ENCODE data around the gene METTL17. TPM values are rescaled to one million over a fixed set of nuclear protein-coding genes. Genes with fewer than 3 reads are reported as not detected.

The METTL17 gene
- total RNA-seq, 1 experiment from 2014 or later: 98.1 TPM

DNA sequence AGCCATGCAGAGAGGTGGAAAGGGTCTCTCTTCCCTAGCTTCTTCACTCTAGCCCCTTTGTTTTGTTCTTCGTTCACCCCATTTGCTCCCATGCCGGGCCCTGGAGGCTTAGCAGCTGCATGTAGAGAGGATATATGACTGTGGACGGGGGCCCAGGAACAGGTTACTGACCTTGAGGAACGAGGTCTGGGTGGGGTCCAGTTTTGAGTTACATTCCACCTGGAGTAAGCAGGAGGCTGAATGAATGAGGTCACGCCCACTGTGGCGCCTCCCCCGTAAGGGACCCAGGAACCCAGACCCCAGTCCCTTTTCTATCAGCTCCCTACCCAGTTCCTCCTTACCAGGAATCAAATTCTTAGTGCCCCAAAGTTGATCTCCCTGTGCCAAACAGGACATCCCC is 28.5 kb downstream of the METTL17 start (continued):
- TF ChIP-seq ARID4B (CRISPR knock-in tag; IDR thresholded peaks at IDR 0.05; ENCODE audit: borderline replicate concordance) (no peak), SMAD3 (CRISPR knock-in tag; IDR thresholded peaks at IDR 0.05; ENCODE audit: borderline replicate concordance) (no peak), MXD4 (CRISPR knock-in tag; IDR thresholded peaks at IDR 0.05; ENCODE audit: borderline replicate concordance) (no peak), NFE2L1 (CRISPR knock-in tag; IDR thresholded peaks at IDR 0.05) (no peak)

- ChIA-PET CTCF (interaction anchor here (1.3 to 9.1 kb wide), 3 partner anchors 23 to 71 kb away, joined by 3 to 670 read pairs (median 5); partner anchors contain the start of gene RNASE7), POLR2A (no interaction called here)
- Mint-ChIP-seq H3K27ac (no peak overlapping the region), H3K4me3 (no peak overlapping the region), H3K9me3 (no peaks in the 10 kb centered on the region), H3K27me3 (ENCODE audit: low read depth) (peaks cover 18% of the 10 kb centered on the region), H3K4me1 (peaks cover 26% of the 10 kb centered on the region), H3K36me3 (peaks cover 6% of the 10 kb centered on the region; the same call in 1 of the 2 replicates)
- TF ChIP-seq TP53 (CRISPR knock-in tag; IDR thresholded peaks at IDR 0.05) (no peak), FOXK1 (CRISPR knock-in tag; IDR thresholded peaks at IDR 0.05) (no peak), MYBL2 (CRISPR knock-in tag; IDR thresholded peaks at IDR 0.05) (no peak), PRRX2 (CRISPR knock-in tag; IDR thresholded peaks at IDR 0.05) (no peak), SMAD4 (CRISPR knock-in tag; IDR thresholded peaks at IDR 0.05) (no peak)
- DNase-seq (ENCODE audit: low spot score) (no peak), ATAC-seq (no peak)
Observed at GRCh38 chr14:21018781-21019180, 29.0 kb downstream of the METTL17 start.

GRCh38 chr14:21019366-21019765 is 29.6 kb downstream of the METTL17 start:
- no peak for DNase-seq (ENCODE audit: low spot score)
- H3K36me3 Mint-ChIP-seq: peaks cover 6% of the 10 kb centered on the region; the same call in 1 of the 2 replicates
- no peak overlapping the region for H3K27ac Mint-ChIP-seq
- H3K27me3 Mint-ChIP-seq (ENCODE audit: low read depth): peaks cover 24% of the 10 kb centered on the region
- ChIA-PET CTCF (interaction anchor here (1.8 to 3.0 kb wide), 2 partner anchors 20 to 48 kb away, joined by 5 to 17 read pairs; no protein-coding TSS in a partner anchor), POLR2A (no interaction called here)
- H3K4me3 Mint-ChIP-seq: no peak overlapping the region
- H3K4me1 Mint-ChIP-seq: peaks cover 31% of the 10 kb centered on the region
- TF ChIP-seq OVOL2 (CRISPR knock-in tag; IDR thresholded peaks at IDR 0.05; ENCODE audit: borderline replicate concordance): no peak
- TF ChIP-seq ZBTB21 (CRISPR knock-in tag; IDR thresholded peaks at IDR 0.05; ENCODE audit: borderline replicate concordance): no peak
- TF ChIP-seq KAT7 (CRISPR knock-in tag; IDR thresholded peaks at IDR 0.05; ENCODE audit: borderline replicate concordance): no peak
- no peaks in the 10 kb centered on the region for H3K9me3 Mint-ChIP-seq
- ATAC-seq: no peak

- ATAC-seq: no peak
- POLR2A ChIA-PET: no interaction called here
- H3K27me3 Mint-ChIP-seq (ENCODE audit: low read depth): peaks cover 28% of the 10 kb centered on the region
- no peak for DNase-seq (ENCODE audit: low spot score)
- TF ChIP-seq FOXJ3 (CRISPR knock-in tag; IDR thresholded peaks at IDR 0.05; ENCODE audit: borderline replicate concordance): no peak
- TF ChIP-seq NR1H2 (CRISPR knock-in tag; IDR thresholded peaks at IDR 0.05): no peak
- TF ChIP-seq CREB1 (CRISPR knock-in tag; IDR thresholded peaks at IDR 0.05): no peak
- TF ChIP-seq FOXP4 (CRISPR knock-in tag; IDR thresholded peaks at IDR 0.05): no peak
- no peak for TF ChIP-seq GTF2I (CRISPR knock-in tag; conservative IDR thresholded peaks at IDR 0.05)
- TF ChIP-seq FOXK1 (CRISPR knock-in tag; IDR thresholded peaks at IDR 0.05): no peak
- no peak for TF ChIP-seq ZNF317 (CRISPR knock-in tag; IDR thresholded peaks at IDR 0.05; ENCODE audit: borderline replicate concordance, low read depth)
- TF ChIP-seq ZNF219 (CRISPR knock-in tag; IDR thresholded peaks at IDR 0.05; ENCODE audit: borderline replicate concordance): no peak
- TF ChIP-seq, protein P1, sequence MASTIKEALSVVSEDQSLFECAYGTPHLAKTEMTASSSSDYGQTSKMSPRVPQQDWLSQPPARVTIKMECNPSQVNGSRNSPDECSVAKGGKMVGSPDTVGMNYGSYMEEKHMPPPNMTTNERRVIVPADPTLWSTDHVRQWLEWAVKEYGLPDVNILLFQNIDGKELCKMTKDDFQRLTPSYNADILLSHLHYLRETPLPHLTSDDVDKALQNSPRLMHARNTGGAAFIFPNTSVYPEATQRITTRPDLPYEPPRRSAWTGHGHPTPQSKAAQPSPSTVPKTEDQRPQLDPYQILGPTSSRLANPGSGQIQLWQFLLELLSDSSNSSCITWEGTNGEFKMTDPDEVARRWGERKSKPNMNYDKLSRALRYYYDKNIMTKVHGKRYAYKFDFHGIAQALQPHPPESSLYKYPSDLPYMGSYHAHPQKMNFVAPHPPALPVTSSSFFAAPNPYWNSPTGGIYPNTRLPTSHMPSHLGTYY (CRISPR knock-in tag; IDR thresholded peaks at IDR 0.05): no peak
- H3K27ac Mint-ChIP-seq: no peak overlapping the region
- H3K4me1 Mint-ChIP-seq: peaks cover 24% of the 10 kb centered on the region
- CTCF ChIA-PET: interaction anchor here (0.9 to 3.0 kb wide), 3 partner anchors 19 to 50 kb away, joined by 3 to 17 read pairs (median 5); no protein-coding TSS in a partner anchor
- H3K9me3 Mint-ChIP-seq: no peaks in the 10 kb centered on the region
- no peak overlapping the region for H3K4me3 Mint-ChIP-seq
- peaks cover 6% of the 10 kb centered on the region; the same call in 1 of the 2 replicates for H3K36me3 Mint-ChIP-seq
Observed at GRCh38 chr14:21020977-21021545, 31.3 kb downstream of the METTL17 start.

All from WTC11 (cell line).